Measurements from ENCODE around the gene SLC25A39. TPM values are rescaled to one million over a fixed set of nuclear protein-coding genes. Genes with fewer than 3 reads are reported as not detected.
A peak's percentile ranks its signal among the peaks of the same experiment; 100 is the strongest.

Gene SLC25A39
- total and polyA plus RNA-seq, 9 of the 15 experiments (the other 6 are each of a cell fraction or from before 2014, with no cell fraction given): 4.8 to 267 (median 140) TPM

- TF ChIP-seq ZNF407 (IDR thresholded peaks at IDR 0.05; ENCODE audit: low read depth) (no peak), FOS (IDR thresholded peaks at IDR 0.05; ENCODE audit: extremely low read depth, insufficient read length) (no peak), ARID3B (CRISPR knock-in tag; IDR thresholded peaks at IDR 0.05; ENCODE audit: borderline replicate concordance) (no peak), LARP7 (IDR thresholded peaks at IDR 0.05) (no peak), ZNF551 (CRISPR knock-in tag; IDR thresholded peaks at IDR 0.05) (no peak), SETDB1 (IDR thresholded peaks at IDR 0.05; ENCODE audit: low read length) (no peak), RBM14 (IDR thresholded peaks at IDR 0.05; ENCODE audit: borderline replicate concordance, insufficient read depth, low read depth, low read length) (no peak), SIRT6 (IDR thresholded peaks at IDR 0.05; ENCODE audit: low read depth, low read length) (no peak), HNRNPK (IDR thresholded peaks at IDR 0.05; ENCODE audit: low read depth, low read length, poor library complexity, severe bottlenecking) (no peak), ZNF75A (CRISPR knock-in tag; IDR thresholded peaks at IDR 0.05) (no peak), NFXL1 (CRISPR knock-in tag; IDR thresholded peaks at IDR 0.05) (no peak), HDAC1 (IDR thresholded peaks at IDR 0.05) (peak in 1 of 2 experiments; percentile 78; a peak in 2 of 4 replicates), ZBTB17 (CRISPR knock-in tag; IDR thresholded peaks at IDR 0.05) (no peak), ARID3A (IDR thresholded peaks at IDR 0.05; ENCODE audit: borderline replicate concordance, low read depth, low read length) (no peak), ZNF395 (CRISPR knock-in tag; IDR thresholded peaks at IDR 0.05) (peak; percentile 66; the same call in 1 of the 2 replicates), ZNF586 (CRISPR knock-in tag; conservative IDR thresholded peaks at IDR 0.05) (no peak)
Measured at GRCh38 chr17:44326861-44327444, 2.3 kb upstream of the SLC25A39 start (continued).
